ENCODE results near the gene SIRPA.

SIRPA gene

DNA sequence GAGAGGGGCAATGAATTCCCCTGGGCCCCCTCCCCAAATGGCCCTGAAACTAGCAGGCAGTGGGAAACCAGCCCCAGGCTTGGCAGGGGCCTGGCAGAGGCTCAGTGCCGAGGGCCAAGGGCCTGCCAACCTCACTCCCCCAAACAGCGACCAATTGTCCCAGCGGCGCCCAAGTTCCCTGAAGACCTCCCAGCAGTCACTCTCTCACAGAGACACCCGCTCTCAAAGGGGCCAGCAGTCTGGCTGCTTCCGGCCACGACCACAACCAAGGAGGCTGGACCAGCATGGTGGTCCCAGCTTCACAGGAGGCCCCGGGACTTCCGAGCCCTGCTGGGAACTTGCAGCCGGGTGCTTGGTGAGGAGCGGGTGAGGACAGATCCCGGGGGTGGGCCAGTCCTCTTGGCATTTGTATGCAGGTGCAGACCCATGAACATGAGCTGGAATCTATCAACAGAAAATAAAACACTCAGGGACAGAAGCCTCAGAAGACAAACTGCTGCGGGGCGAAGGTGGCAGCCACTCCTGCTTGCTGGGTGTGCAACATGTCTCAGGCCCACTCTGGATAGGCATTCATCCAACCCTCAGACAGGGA, 17.5 kb upstream of the SIRPA start:
- H3K4me3 ChIP-seq (ENCODE audit: low read depth, low read length), result no peak overlapping the region
- TF ChIP-seq, protein P1, sequence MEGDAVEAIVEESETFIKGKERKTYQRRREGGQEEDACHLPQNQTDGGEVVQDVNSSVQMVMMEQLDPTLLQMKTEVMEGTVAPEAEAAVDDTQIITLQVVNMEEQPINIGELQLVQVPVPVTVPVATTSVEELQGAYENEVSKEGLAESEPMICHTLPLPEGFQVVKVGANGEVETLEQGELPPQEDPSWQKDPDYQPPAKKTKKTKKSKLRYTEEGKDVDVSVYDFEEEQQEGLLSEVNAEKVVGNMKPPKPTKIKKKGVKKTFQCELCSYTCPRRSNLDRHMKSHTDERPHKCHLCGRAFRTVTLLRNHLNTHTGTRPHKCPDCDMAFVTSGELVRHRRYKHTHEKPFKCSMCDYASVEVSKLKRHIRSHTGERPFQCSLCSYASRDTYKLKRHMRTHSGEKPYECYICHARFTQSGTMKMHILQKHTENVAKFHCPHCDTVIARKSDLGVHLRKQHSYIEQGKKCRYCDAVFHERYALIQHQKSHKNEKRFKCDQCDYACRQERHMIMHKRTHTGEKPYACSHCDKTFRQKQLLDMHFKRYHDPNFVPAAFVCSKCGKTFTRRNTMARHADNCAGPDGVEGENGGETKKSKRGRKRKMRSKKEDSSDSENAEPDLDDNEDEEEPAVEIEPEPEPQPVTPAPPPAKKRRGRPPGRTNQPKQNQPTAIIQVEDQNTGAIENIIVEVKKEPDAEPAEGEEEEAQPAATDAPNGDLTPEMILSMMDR (IDR thresholded peaks at IDR 0.05; ENCODE audit: low read depth, low read length, missing control alignments), result no peak
- in situ Hi-C loops (cut with HindIII; ENCODE audit: low sequenced_read_pairs), result no loop called here
- DNase-seq (ENCODE audit: low read depth), result no peak

DNA sequence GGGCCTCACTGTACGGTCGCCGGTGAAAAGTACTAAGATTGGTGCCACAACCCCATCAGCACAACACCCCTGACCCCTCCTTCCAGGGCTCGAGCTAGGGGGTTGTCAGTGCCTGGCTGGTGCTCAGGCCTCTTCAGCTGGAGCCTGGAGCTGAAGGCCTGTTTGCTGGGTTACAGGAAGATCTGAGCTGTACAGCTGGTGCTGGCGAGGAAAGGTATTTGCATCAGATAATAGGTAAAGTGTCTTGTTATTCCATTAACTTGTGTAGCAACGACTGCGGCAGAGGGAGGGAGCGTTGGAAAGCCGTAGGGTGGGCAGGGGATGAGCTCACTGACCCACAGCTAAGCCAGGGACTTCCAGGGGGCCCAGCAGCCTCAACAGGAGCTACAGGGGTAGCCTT, 15.8 kb upstream of the SIRPA start:
- no peak overlapping the region for H3K4me3 ChIP-seq (ENCODE audit: low read depth, low read length)
- in situ Hi-C loops (cut with HindIII; ENCODE audit: low sequenced_read_pairs), result no loop called here
- TF ChIP-seq, protein P1 (IDR thresholded peaks at IDR 0.05; ENCODE audit: low read depth, low read length, missing control alignments), result no peak
- no peak for DNase-seq (ENCODE audit: low read depth)

DNA sequence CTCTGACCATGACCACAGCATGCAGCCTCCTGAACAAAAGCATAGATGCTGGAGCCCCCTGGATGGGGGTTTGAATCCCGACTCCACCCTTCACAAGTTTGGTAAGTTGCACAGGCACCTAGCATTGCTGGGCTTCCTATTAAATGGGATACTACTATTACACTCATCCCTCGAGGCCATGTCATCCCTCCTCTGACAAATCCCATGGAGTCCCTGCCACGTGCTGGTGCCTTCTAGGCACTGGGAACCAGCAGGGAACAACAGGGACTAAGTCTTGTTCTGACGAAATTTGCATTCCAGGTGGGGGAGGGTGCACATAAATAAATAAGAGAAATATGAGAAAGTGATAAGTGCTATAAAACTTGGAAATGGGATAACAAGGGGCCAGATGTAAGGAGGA, 15.3 kb upstream of the SIRPA start:
- in situ Hi-C loops (cut with HindIII; ENCODE audit: low sequenced_read_pairs), result no loop called here
- H3K4me3 ChIP-seq (ENCODE audit: low read depth, low read length), result no peak overlapping the region
- TF ChIP-seq, protein P1 (IDR thresholded peaks at IDR 0.05; ENCODE audit: low read depth, low read length, missing control alignments), result no peak
- DNase-seq (ENCODE audit: low read depth), result no peak

DNA sequence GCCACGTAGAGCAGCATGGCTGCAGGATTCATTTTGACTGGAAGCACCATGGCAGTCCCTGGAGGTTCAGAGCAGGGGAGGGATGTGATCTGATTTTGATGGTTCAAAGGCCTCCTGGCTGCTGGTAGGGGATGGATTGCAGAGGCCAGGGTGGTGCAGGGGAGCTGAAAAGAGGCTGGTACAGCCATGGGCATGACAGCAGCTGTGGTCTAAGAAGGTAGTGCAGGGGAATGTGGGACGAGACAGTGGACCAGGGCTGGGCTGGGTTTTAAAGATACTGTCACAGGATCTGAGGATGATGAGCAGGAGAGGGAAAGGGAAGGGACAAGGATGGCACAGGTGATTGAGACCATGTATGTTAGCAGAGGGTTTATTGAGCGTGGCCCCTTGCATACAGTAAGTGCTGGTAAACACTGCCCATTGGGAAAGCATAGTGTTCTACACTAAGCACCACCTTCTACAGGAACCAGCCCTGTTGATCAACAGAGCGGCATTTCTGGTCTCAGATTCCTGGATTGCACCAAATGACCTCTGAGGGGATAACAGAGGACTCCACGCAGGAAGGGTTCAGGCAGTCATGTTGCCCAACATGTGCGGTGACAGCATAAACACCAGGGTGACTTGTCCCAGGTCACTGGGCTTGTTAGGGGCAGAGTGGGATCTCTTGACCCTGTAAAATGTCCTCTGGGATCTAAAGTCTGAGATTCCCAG, 14.5 kb upstream of the SIRPA start:
- no peak overlapping the region for H3K4me3 ChIP-seq (ENCODE audit: low read depth, low read length)
- TF ChIP-seq, protein P1 (IDR thresholded peaks at IDR 0.05; ENCODE audit: low read depth, low read length, missing control alignments), result no peak
- no peak for DNase-seq (ENCODE audit: low read depth)
- in situ Hi-C loops (cut with HindIII; ENCODE audit: low sequenced_read_pairs), result no loop called here

DNA sequence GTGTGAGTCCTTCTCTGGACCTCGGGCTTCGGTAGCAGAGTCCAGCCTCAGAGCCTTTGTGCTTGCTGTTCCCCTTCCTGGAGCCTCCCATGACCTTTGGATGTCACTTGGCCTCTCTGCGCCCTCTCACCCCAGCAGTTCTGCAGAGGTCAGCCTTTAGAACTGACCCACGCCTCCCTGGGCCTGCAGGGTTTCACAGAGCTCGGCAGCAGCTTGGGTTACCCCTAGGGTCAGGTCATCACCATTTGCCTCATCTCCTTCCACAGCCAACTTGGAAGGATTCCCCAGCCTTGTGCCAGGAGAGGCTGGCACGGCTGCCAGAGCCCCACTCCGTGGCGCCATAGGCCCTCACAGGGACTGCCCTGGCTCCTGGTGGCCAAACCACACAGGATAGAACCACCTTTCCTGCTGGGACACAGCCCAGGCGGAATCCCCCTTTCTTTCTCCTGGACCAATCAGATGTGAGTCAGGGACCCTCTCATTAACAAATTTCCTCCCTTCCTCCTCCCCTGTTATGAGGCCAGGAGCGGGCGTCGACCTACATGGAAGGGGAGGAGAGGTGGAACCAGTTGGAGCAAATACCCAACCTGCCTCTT, 13.9 kb upstream of the SIRPA start:
- TF ChIP-seq, protein P1 (IDR thresholded peaks at IDR 0.05; ENCODE audit: low read depth, low read length, missing control alignments), result no peak

DNA sequence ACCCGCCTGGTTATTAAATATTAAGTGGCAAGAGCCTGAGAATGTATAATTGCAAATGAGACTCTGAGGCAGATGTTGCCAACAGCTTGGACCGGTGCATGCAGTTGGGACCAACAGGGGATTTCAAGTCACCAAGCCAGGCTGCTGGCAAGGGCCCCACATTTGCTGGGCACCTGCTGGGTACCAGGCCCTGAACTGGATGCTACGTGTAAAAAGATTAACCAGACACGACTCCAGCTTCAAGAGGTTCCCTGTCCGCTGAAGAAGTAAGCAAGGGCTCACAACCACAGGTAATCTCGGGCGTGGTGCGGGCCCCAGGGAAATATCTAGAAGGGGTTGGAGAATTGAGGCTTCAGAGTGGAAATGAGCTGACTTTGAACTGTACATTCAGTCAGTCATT, 13.2 kb upstream of the SIRPA start:
- DNase-seq (ENCODE audit: low read depth), result no peak
- no peak overlapping the region for H3K4me3 ChIP-seq (ENCODE audit: low read depth, low read length)
- TF ChIP-seq, protein P1 (IDR thresholded peaks at IDR 0.05; ENCODE audit: low read depth, low read length, missing control alignments), result no peak
- in situ Hi-C loops (cut with HindIII; ENCODE audit: low sequenced_read_pairs), result no loop called here

More for the DNA sequence above, 13.9 kb upstream of the SIRPA start:
- DNase-seq (ENCODE audit: low read depth), result no peak
- in situ Hi-C loops (cut with HindIII; ENCODE audit: low sequenced_read_pairs), result no loop called here
- no peak overlapping the region for H3K4me3 ChIP-seq (ENCODE audit: low read depth, low read length)

Data from astrocyte of the cerebellum (primary cell).